ENCODE measurements around the gene HPCA. TPM values are rescaled to one million over a fixed set of nuclear protein-coding genes. Genes with fewer than 3 reads are reported as not detected.

The HPCA gene
- total and polyA plus RNA-seq, 2 donors (not counting 3 experiments of a cell fraction or from before 2014, with no cell fraction given) = not detected

GRCh38 chr1:32884032-32884372, 2.3 kb upstream of the HPCA start:
- DNase-seq (ENCODE audit: low read depth, low spot score) (no peak), FAIRE-seq (no peak)
- Histone ChIP-seq H3K4me1 (ENCODE audit: control insufficient read depth, extremely low read depth, insufficient read depth, low read length) (no peaks in the 10 kb centered on the region), H3K4me3 (replicated peaks in 1 of 3; ENCODE audit: insufficient read depth in 1 of 3, low read depth in 1 of 3, low read length in 3 of 3) (no peak overlapping the region), H4K20me1 (replicated peaks; ENCODE audit: control insufficient read depth, extremely low read depth, insufficient read depth, low read length) (no peaks in the 10 kb centered on the region), H3K9me3 (replicated peaks; ENCODE audit: control insufficient read depth, insufficient read depth, low read length) (no peaks in the 10 kb centered on the region), H3K9ac (replicated peaks; ENCODE audit: extremely low read depth, insufficient read depth, low read length) (no peak overlapping the region), H3K4me2 (ENCODE audit: insufficient read depth, low read length) (no peak overlapping the region), H3K79me2 (ENCODE audit: control insufficient read depth, insufficient read depth, low read length) (no peaks in the 10 kb centered on the region), H3K27me3 (ENCODE audit: control insufficient read depth in 2 of 2, insufficient read depth in 2 of 2, low read length in 2 of 2) (peaks cover 13 to 15% of the 10 kb centered on the region in 2 experiments), H3K27ac (ENCODE audit: insufficient read depth, low read depth, low read length) (no peak overlapping the region), H3K36me3 (ENCODE audit: control insufficient read depth in 2 of 2, extremely low read depth in 1 of 2, insufficient read depth in 2 of 2, low read length in 2 of 2) (no peaks in the 10 kb centered on the region), H2AFZ (ENCODE audit: low read depth, low read length) (no peak overlapping the region), H3K9me1 (replicated peaks; ENCODE audit: control insufficient read depth, extremely low read depth, insufficient read depth, low read length) (no peaks in the 10 kb centered on the region)
- TF ChIP-seq FOS (IDR thresholded peaks at IDR 0.05; ENCODE audit: borderline replicate concordance, insufficient read depth, low read length) = no peak
- no peak for TF ChIP-seq GATA2 (IDR thresholded peaks at IDR 0.05; ENCODE audit: insufficient read depth, insufficient read length, low read depth, low read length)
- TF ChIP-seq MAX (IDR thresholded peaks at IDR 0.05; ENCODE audit: insufficient read depth, insufficient read length) = no peak
- no peak for TF ChIP-seq POLR2A (IDR thresholded peaks at IDR 0.05; ENCODE audit: low read depth, low read length)
- no peak for TF ChIP-seq POLR2AphosphoS5 (IDR thresholded peaks at IDR 0.05; ENCODE audit: insufficient read depth, low read depth, low read length)
- no peak for TF ChIP-seq MYC (IDR thresholded peaks at IDR 0.05; ENCODE audit: low read depth, low read length)
- TF ChIP-seq EZH2 (IDR thresholded peaks at IDR 0.05; ENCODE audit: borderline replicate concordance, low read depth, low read length, severe bottlenecking) = no peak
- no peak for TF ChIP-seq JUN (IDR thresholded peaks at IDR 0.05; ENCODE audit: borderline replicate concordance, insufficient read depth, insufficient read length, low read depth)
- no peak for TF ChIP-seq CTCF (IDR thresholded peaks at IDR 0.05; ENCODE audit: extremely low read depth in 1 of 2, insufficient read depth in 1 of 2, low read depth in 1 of 2, low read length in 2 of 2)
- CTCF ChIA-PET = interaction anchor here (2.0 kb wide), 1 partner anchor 8 kb away, joined by 10 read pairs; no protein-coding TSS in a partner anchor
- dilution Hi-C loops (cut with MboI; ENCODE audit: extremely low pct_ligation_motif_present, low sequenced_read_pairs) = no loop called here
- no TSS peak for BruUV-seq (replicated peaks)
- intact Hi-C loops (cut with micrococcal nuclease) = no loop called here
- POLR2A ChIA-PET = no interaction called here

Measured in endothelial cell of umbilical vein (primary cell).